IPS-18a (cell line): ENCODE results near the gene MACROD2.
"Not testable (repeated sequence)": the region's sequence is repeated elsewhere in the genome, so short reads cannot be mapped to it uniquely, and the experiment has no call there.

Experiments
- H3K27ac ChIP-seq: one replicate; pipeline ENCODE4 v1.5.1; 2013; ENCODE audit warnings: low read length
- H3K27me3 ChIP-seq: one replicate; pipeline ENCODE4 v1.6.1; 2013; ENCODE audit warnings: mild to moderate bottlenecking, low read length; ENCODE audit not compliant: control insufficient read depth, insufficient read depth
- H3K36me3 ChIP-seq: one replicate; pipeline ENCODE4 v1.6.1; 2013; ENCODE audit warnings: low read depth, low read length; ENCODE audit not compliant: control insufficient read depth
- H3K4me1 ChIP-seq: one replicate; pipeline ENCODE4 v1.6.1; 2013; ENCODE audit warnings: low read depth, low read length; ENCODE audit not compliant: control insufficient read depth
- H3K4me3 ChIP-seq: one replicate; pipeline ENCODE4 v1.5.1; 2013; ENCODE audit warnings: low read length
- H3K9ac ChIP-seq: one replicate; pipeline ENCODE4 v1.6.1; 2013; ENCODE audit warnings: mild to moderate bottlenecking, low read length, moderate library complexity
- H3K9me3 ChIP-seq: one replicate; pipeline ENCODE4 v1.6.1; 2013; ENCODE audit warnings: low read depth, low read length; ENCODE audit not compliant: control insufficient read depth

MACROD2 gene

GRCh38 chr20:15122613-15123012 is 1127.3 kb downstream of the MACROD2 start:
- Histone ChIP-seq H3K4me3 (no peak overlapping the region), H3K27me3 (no peaks in the 10 kb centered on the region), H3K9me3 (no peaks in the 10 kb centered on the region), H3K9ac (no peak overlapping the region), H3K27ac (no peak overlapping the region), H3K36me3 (no peaks in the 10 kb centered on the region), H3K4me1 (no peaks in the 10 kb centered on the region)

GRCh38 chr20:15131176-15131575 is 1135.9 kb downstream of the MACROD2 start:
- no peaks in the 10 kb centered on the region for H3K9me3 ChIP-seq
- no peak overlapping the region for H3K27ac ChIP-seq
- no peak overlapping the region for H3K4me3 ChIP-seq
- H3K27me3 ChIP-seq, result no peaks in the 10 kb centered on the region
- no peaks in the 10 kb centered on the region for H3K36me3 ChIP-seq
- no peak overlapping the region for H3K9ac ChIP-seq
- no peaks in the 10 kb centered on the region for H3K4me1 ChIP-seq

GRCh38 chr20:15138548-15139126 is 1143.3 kb downstream of the MACROD2 start:
- Histone ChIP-seq H3K9me3 (no peaks in the 10 kb centered on the region), H3K27me3 (no peaks in the 10 kb centered on the region), H3K27ac (no peak overlapping the region), H3K4me3 (no peak overlapping the region), H3K9ac (no peak overlapping the region), H3K4me1 (no peaks in the 10 kb centered on the region), H3K36me3 (no peaks in the 10 kb centered on the region)

GRCh38 chr20:15139522-15139921 is 1144.2 kb downstream of the MACROD2 start:
- H3K9me3 ChIP-seq, result no peaks in the 10 kb centered on the region
- H3K4me3 ChIP-seq, result no peak overlapping the region
- no peaks in the 10 kb centered on the region for H3K4me1 ChIP-seq
- no peak overlapping the region for H3K9ac ChIP-seq
- no peaks in the 10 kb centered on the region for H3K27me3 ChIP-seq
- H3K36me3 ChIP-seq, result no peaks in the 10 kb centered on the region
- no peak overlapping the region for H3K27ac ChIP-seq

GRCh38 chr20:15140286-15140685 is 1145.0 kb downstream of the MACROD2 start:
- Histone ChIP-seq H3K9me3 (no peaks in the 10 kb centered on the region), H3K27me3 (no peaks in the 10 kb centered on the region), H3K4me3 (no peak overlapping the region), H3K4me1 (no peaks in the 10 kb centered on the region), H3K36me3 (no peaks in the 10 kb centered on the region), H3K9ac (no peak overlapping the region), H3K27ac (no peak overlapping the region)

- H3K4me1 ChIP-seq, H3K4me3 ChIP-seq, H3K9me3 ChIP-seq, H3K27me3 ChIP-seq, H3K36me3 ChIP-seq, H3K9ac ChIP-seq, H3K27ac ChIP-seq: not testable (repeated sequence)
Observed at GRCh38 chr20:15140940-15141339, 1145.6 kb downstream of the MACROD2 start.

- Histone ChIP-seq H3K9ac (no peak overlapping the region), H3K27me3 (no peaks in the 10 kb centered on the region), H3K4me1 (peaks cover 2% of the 10 kb centered on the region), H3K27ac (no peak overlapping the region), H3K9me3 (no peaks in the 10 kb centered on the region), H3K4me3 (no peak overlapping the region), H3K36me3 (no peaks in the 10 kb centered on the region)
Observed at GRCh38 chr20:15141861-15142260, 1146.5 kb downstream of the MACROD2 start.

- no peak overlapping the region for H3K4me3 ChIP-seq
- no peak overlapping the region for H3K27ac ChIP-seq
- no peaks in the 10 kb centered on the region for H3K9me3 ChIP-seq
- no peak overlapping the region for H3K9ac ChIP-seq
- peaks cover 3% of the 10 kb centered on the region for H3K4me1 ChIP-seq
- no peaks in the 10 kb centered on the region for H3K27me3 ChIP-seq
- no peaks in the 10 kb centered on the region for H3K36me3 ChIP-seq
Observed at GRCh38 chr20:15143478-15143877, 1148.2 kb downstream of the MACROD2 start.

GRCh38 chr20:15144916-15145315 is 1149.6 kb downstream of the MACROD2 start:
- no peaks in the 10 kb centered on the region for H3K36me3 ChIP-seq
- no peaks in the 10 kb centered on the region for H3K27me3 ChIP-seq

GRCh38 chr20:15146948-15147347 is 1151.6 kb downstream of the MACROD2 start:
- no peak overlapping the region for H3K4me3 ChIP-seq
- no peaks in the 10 kb centered on the region for H3K27me3 ChIP-seq
- no peak overlapping the region for H3K27ac ChIP-seq
- no peaks in the 10 kb centered on the region for H3K9me3 ChIP-seq
- no peak overlapping the region for H3K9ac ChIP-seq
- H3K36me3 ChIP-seq, result no peaks in the 10 kb centered on the region
- H3K4me1 ChIP-seq, result peaks cover 3% of the 10 kb centered on the region

More at GRCh38 chr20:15144916-15145315, 1149.6 kb downstream of the MACROD2 start:
- no peak overlapping the region for H3K9ac ChIP-seq
- H3K4me1 ChIP-seq, result peaks cover 3% of the 10 kb centered on the region
- no peaks in the 10 kb centered on the region for H3K9me3 ChIP-seq
- H3K27ac ChIP-seq, result no peak overlapping the region
- no peak overlapping the region for H3K4me3 ChIP-seq

GRCh38 chr20:15154070-15154469 is 1158.8 kb downstream of the MACROD2 start:
- no peak overlapping the region for H3K9ac ChIP-seq
- no peaks in the 10 kb centered on the region for H3K36me3 ChIP-seq
- H3K27ac ChIP-seq, result no peak overlapping the region
- H3K27me3 ChIP-seq, result no peaks in the 10 kb centered on the region
- no peak overlapping the region for H3K4me3 ChIP-seq
- H3K9me3 ChIP-seq, result no peaks in the 10 kb centered on the region
- no peaks in the 10 kb centered on the region for H3K4me1 ChIP-seq

- H3K4me3 ChIP-seq, result no peak overlapping the region
- no peaks in the 10 kb centered on the region for H3K4me1 ChIP-seq
- H3K9me3 ChIP-seq, result no peaks in the 10 kb centered on the region
- no peaks in the 10 kb centered on the region for H3K27me3 ChIP-seq
- no peak overlapping the region for H3K27ac ChIP-seq
- no peaks in the 10 kb centered on the region for H3K36me3 ChIP-seq
- H3K9ac ChIP-seq, result no peak overlapping the region
Observed at GRCh38 chr20:15155848-15156401, 1160.6 kb downstream of the MACROD2 start.
